Measurements from ENCODE around the gene EVC2.
A peak's percentile ranks its signal among the peaks of the same experiment; 100 is the strongest.

Gene EVC2

GRCh38 chr4:5750946-5751665, 42.7 kb upstream of the EVC2 start:
- peak; percentile 97 for DNase-seq (ENCODE audit: low read depth)
- H3K4me3 ChIP-seq (replicated peaks; ENCODE audit: low read depth, low read length), result no peak overlapping the region
- no peak for TF ChIP-seq CTCF (IDR thresholded peaks at IDR 0.05; ENCODE audit: low read length, missing control alignments)

- no peak for TF ChIP-seq CTCF (IDR thresholded peaks at IDR 0.05; ENCODE audit: low read length, missing control alignments)
- DNase-seq (ENCODE audit: low read depth), result peak; percentile 62
- H3K4me3 ChIP-seq (replicated peaks; ENCODE audit: low read depth, low read length), result no peak overlapping the region
Measured at GRCh38 chr4:5750052-5750945, 41.9 kb upstream of the EVC2 start.

- DNase-seq (ENCODE audit: low read depth), result no peak
- no peak for TF ChIP-seq CTCF (IDR thresholded peaks at IDR 0.05; ENCODE audit: low read length, missing control alignments)
- H3K4me3 ChIP-seq (replicated peaks; ENCODE audit: low read depth, low read length), result no peak overlapping the region
Measured at GRCh38 chr4:5749568-5749967, 41.2 kb upstream of the EVC2 start.

DNA sequence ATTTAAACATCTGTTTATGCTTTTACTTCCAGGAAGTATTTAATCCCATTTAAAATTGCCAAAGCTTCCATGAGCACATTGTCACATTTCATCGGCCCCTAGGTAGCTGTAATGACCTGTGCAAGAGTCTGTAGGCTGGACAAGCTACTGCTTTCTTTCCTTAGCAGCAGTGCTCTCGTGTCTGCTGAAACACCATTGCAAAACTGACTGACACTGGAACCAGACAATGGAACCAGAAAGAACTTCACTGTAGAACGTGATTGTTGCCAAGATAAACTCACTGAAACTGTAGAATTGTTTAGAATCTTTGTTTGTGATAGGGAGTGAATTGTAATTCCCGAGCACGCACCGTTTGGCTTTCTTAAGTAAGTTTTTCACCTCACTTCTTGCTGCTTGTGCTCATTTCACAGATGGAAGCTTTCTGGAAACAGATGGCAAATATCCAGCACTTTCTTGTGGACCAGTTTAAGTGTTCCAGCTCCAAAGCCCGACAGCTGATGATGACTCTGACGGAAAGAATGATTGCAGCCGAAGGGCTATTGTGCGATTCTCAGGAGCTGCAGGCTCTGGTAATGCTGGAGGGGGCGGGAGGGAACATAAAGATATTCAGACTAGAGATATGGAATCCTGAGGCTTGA, 39.5 kb upstream of the EVC2 start:
- H3K4me3 ChIP-seq (replicated peaks; ENCODE audit: low read depth, low read length), result no peak overlapping the region
- DNase-seq (ENCODE audit: low read depth), result peak; percentile 100
- no peak for TF ChIP-seq CTCF (IDR thresholded peaks at IDR 0.05; ENCODE audit: low read length, missing control alignments)

DNA sequence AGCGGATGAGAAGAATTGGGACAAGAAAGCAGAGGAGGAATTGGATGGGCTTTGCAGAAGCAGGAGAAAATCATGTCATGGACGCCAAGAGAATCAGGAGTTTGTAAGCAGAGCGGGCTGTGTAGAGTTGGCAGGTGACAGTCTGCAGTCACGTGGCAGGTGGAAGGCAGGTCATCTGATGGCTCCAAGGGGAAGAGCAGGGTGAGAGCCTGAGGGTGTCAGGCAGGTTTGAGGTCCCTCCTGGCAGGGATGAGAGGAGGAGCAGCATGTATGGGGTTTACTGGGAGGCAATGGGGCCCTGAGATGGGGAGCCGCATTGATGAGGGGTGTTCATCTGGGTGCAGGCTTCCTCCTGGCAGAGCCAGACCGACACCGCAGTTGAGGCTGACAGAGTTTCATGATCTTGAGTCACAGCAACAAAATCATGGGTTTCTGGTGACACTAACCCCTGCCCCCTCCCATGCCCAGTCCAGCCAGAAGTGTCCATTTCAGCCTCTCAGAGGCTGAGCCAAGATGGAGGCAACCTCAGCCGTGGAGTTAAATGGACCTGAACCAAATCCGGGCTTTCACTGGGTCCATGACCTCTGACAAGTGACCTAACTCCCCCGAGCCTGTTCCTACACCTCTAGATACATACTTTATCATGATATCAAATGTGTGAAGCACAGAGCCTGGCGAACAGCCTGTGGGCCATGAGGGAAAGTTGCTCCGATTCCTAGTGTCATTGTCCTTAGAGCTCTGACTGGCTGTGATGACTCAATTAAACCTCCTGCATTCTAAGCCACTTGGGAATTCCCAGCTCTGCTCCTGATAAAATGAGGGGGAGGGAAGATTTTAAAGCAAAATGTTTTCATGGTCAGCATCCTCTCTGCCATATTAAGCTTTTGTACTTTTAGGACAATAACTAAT, 38.7 kb upstream of the EVC2 start:
- no peak for TF ChIP-seq CTCF (IDR thresholded peaks at IDR 0.05; ENCODE audit: low read length, missing control alignments)
- peak; percentile 84 for DNase-seq (ENCODE audit: low read depth)
- H3K4me3 ChIP-seq (replicated peaks; ENCODE audit: low read depth, low read length), result no peak overlapping the region

DNA sequence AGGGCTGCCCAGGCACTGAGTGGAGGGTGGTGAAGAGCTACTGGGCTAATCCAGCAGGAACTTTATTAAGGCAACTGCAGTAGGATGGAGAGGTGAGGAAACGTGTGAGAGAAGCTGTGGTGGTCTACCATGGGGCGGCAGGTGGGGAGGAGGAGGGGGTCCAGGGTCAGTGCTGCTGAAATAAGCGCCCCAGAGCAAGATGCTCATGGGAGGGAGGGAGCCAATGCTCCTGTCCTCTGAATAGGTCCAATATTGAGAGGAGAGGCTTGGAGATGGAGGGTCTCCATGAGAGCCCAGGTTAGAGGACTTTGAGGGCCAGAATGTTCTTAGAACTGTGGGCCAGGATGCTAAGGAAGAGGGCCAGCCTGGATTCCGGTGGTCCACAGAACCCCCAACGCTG, 37.9 kb upstream of the EVC2 start:
- H3K4me3 ChIP-seq (replicated peaks; ENCODE audit: low read depth, low read length), result no peak overlapping the region
- DNase-seq (ENCODE audit: low read depth), result no peak
- no peak for TF ChIP-seq CTCF (IDR thresholded peaks at IDR 0.05; ENCODE audit: low read length, missing control alignments)

Measured in fibroblast of pulmonary artery (primary cell).